GM23248 (cell line): ENCODE data around the gene SBF2.

ENCODE experiments used
- EZH2 ChIP-seq: fragments of 200-600 bp; sonication (generic); IDR thresholded peaks from 2 replicates; pipeline ENCODE4 v1.6.1; 2018; ENCODE audit warnings: antibody characterized with exemption, mild to moderate bottlenecking; ENCODE audit not compliant: insufficient read depth, poor library complexity, severe bottlenecking
- EZH2phosphoT487 ChIP-seq: fragments of 200-600 bp; sonication (generic); IDR thresholded peaks from 2 replicates; pipeline ENCODE4 v1.6.1; 2018; ENCODE audit warnings: antibody characterized with exemption, moderate library complexity, mild to moderate bottlenecking, low read depth; ENCODE audit not compliant: insufficient read depth

DNA sequence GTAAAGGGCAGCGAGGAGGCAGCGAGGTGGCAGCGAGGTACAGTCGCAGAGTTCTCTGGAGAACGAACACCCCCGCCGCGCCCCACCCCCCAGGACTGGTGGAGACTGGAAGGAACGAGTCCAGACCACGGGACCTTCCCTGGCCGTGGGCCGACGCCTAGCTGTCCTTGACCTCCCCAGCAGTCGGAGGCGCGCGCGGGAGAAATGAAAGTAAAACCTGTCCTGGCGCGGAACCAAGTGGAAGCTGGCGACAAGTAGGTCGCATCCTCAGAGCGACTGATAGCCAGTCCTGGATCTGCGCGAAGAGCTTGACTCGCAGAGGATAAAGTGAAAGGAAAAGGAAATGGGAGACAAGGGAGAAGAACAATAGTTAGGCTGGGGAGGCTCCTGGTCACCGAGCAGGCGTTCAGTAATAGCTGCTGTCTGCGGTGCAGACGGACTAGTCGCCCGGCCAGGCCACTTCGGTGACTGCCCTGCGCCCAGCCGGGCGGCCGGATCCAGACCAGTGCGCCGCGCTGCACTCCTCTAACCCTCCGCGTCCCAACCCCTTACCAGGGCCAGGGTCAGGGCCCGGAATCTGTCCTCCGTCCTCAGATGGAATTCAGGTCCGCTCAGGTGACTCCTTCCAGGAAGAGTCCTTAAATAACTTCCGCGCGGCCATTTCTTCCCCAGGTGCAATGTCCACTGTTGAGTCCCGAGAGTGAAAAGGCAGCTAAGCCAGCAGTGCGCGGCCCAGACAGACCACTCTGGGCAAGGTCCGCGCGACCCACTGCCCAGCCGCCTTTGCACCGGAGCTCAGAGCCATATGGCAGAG lies 8.9 kb upstream of the SBF2 start:
- TF ChIP-seq EZH2 (no peak), EZH2phosphoT487 (0 out of 2 replicates have a peak, but pooled peaks have one; percentile 48)
